ENCODE results near the gene AP2B1.

DNA sequence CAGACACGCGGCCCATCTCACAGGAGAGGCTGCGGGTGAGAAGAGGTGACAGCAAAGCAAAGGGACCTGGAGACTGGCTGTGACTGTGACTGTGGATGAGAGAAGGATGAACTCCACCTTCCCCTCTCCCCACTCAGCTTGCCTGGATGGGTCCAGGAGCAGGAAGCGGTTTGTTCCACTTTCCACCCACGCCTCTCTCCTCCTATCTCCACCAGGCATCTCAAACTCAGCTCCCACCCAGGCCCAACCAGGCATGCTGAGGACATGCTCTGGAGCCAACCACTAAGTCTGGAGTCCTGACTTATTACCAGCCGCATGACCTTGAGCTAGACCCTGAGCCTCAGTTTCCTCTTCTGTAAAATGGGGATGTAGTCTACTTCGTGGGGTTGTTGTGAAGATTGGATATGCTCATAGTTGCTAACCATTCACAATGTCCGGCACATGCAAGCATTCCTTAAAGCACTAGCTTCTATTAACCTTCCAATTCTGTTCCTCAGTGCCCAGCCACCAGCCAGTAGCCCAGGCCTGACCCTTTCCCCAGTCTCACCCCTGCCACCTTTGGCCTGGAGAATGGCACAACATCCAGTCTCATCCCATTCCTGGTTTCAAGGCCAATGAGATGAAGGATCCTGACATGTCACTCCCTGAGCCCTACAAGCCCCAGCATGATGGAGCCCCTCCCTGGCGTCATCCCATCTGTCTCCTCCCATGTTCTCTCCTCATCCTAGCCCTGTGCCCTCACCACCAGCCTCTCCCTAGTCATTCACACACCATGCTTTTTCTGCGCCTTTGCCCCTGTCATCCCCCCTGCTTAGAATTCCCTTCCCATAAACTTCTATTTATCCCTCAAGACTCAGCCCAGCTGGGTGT, 163.6 kb downstream of the AP2B1 start:
- TF ChIP-seq, protein P1, sequence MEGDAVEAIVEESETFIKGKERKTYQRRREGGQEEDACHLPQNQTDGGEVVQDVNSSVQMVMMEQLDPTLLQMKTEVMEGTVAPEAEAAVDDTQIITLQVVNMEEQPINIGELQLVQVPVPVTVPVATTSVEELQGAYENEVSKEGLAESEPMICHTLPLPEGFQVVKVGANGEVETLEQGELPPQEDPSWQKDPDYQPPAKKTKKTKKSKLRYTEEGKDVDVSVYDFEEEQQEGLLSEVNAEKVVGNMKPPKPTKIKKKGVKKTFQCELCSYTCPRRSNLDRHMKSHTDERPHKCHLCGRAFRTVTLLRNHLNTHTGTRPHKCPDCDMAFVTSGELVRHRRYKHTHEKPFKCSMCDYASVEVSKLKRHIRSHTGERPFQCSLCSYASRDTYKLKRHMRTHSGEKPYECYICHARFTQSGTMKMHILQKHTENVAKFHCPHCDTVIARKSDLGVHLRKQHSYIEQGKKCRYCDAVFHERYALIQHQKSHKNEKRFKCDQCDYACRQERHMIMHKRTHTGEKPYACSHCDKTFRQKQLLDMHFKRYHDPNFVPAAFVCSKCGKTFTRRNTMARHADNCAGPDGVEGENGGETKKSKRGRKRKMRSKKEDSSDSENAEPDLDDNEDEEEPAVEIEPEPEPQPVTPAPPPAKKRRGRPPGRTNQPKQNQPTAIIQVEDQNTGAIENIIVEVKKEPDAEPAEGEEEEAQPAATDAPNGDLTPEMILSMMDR (IDR thresholded peaks at IDR 0.05; ENCODE audit: insufficient read depth, low read length, poor library complexity, severe bottlenecking) = no peak
- no peak for TF ChIP-seq EZH2phosphoT487 (conservative IDR thresholded peaks at IDR 0.05; ENCODE audit: low read length)

All from SU-DHL-6 (cell line).